Transverse colon (tissue), 4 donors: Measurements from ENCODE around the gene OLFML2A.

ENCODE experiments used
- CTCF ChIP-seq, 5 experiments: fragments of 200-600 bp in 3 of 5; fragments of 450-650 bp in 2 of 5; sonication (generic) in 3 of 5; IDR thresholded peaks; 1 replicate in 2 of 5; 2 replicates in 3 of 5; pipeline ENCODE4 v1.5.1; 2016 to 2017; ENCODE audit warnings: antibody characterized with exemption in 5 of 5, inconsistent platforms in 3 of 5, mild to moderate bottlenecking in 2 of 5, moderate library complexity in 1 of 5
- EP300 ChIP-seq: sonication (generic); formaldehyde crosslinking; IDR thresholded peaks from one replicate; pipeline ENCODE4 v1.6.1; 2017; ENCODE audit warnings: antibody characterized with exemption, low read depth
- POLR2A ChIP-seq: fragments of 450-650 bp; IDR thresholded peaks from one replicate; pipeline ENCODE4 v1.6.1; 2016; ENCODE audit warnings: antibody characterized with exemption, mild to moderate bottlenecking, moderate library complexity
- POLR2AphosphoS5 ChIP-seq, 3 donors: sonication (generic); formaldehyde crosslinking; IDR thresholded peaks; one replicate each; pipeline ENCODE4 v1.6.1; 2016; ENCODE audit warnings: antibody characterized with exemption in 3 of 3

GRCh38 chr9:124786881-124787573 is 10.1 kb downstream of the OLFML2A start:
- TF ChIP-seq POLR2A (no peak), EP300 (no peak), CTCF (IDR thresholded peaks at IDR 0.05) (no peak), POLR2AphosphoS5 (IDR thresholded peaks at IDR 0.05) (no peak)
